Panc1 (cell line): ENCODE data around the gene MT1E. TPM values are rescaled to one million over a fixed set of nuclear protein-coding genes. Genes with fewer than 3 reads are reported as not detected.
A peak's percentile ranks its signal among the peaks of the same experiment; 100 is the strongest.

Experiments used
- ATAC-seq: fragments of 200-7000 bp; cut with Tn5 transposase; 2 replicates; pipeline ENCODE4 v1.9.1; 2020; ENCODE audit warnings: mild to moderate bottlenecking, moderate library complexity
- BruUV-seq: library from RNA; stranded (reverse); fragments of 400-500 nt; replicated peaks from 2 replicates; lab custom pipeline; 2021; lab: Mats Ljungman, UMichigan
- CTCF ChIA-PET: fragments of 300-600 bp; sonication (Branson Sonifier 250); formaldehyde crosslinking; loops from one replicate; lab custom pipeline; 2022; ENCODE audit warnings: antibody characterized with exemption; lab: Charles Lee
- POLR2A ChIA-PET: fragments of 300-600 bp; sonication (Branson Sonifier 250); formaldehyde crosslinking; loops from one replicate; lab custom pipeline; 2022; ENCODE audit warnings: antibody characterized with exemption; lab: Charles Lee
- DNase-seq: peaks from one replicate; pipeline ENCODE4 v3.0.0-alpha.2; 2010; ENCODE audit warnings: low read depth, low spot score
- H3K27ac ChIP-seq: 2 replicates; pipeline ENCODE4 v1.5.1; 2011; ENCODE audit warnings: mild to moderate bottlenecking, low read length, inconsistent platforms
- H3K27me3 ChIP-seq: fragments of 200-500 bp; sonication (Bioruptor generic); 2 replicates; pipeline ENCODE4 v1.6.0; 2014; ENCODE audit warnings: low read length, inconsistent platforms; ENCODE audit not compliant: control insufficient read depth, insufficient read depth
- H3K36me3 ChIP-seq: fragments of 200-500 bp; sonication (Bioruptor generic); 2 replicates; pipeline ENCODE4 v1.5.1; 2014; ENCODE audit warnings: inconsistent platforms, mild to moderate bottlenecking, low read length, moderate library complexity; ENCODE audit not compliant: control insufficient read depth, insufficient read depth
- H3K4me1 ChIP-seq: 2 replicates; pipeline ENCODE4 v1.5.1; 2011; ENCODE audit warnings: inconsistent platforms, mild to moderate bottlenecking, low read length, moderate library complexity; ENCODE audit not compliant: control insufficient read depth, insufficient read depth
- H3K4me3 ChIP-seq, 2 experiments: 2 replicates each; pipeline ENCODE4 v1.5.1; 2011 to 2012; ENCODE audit warnings: low read depth in 2 of 2, low read length in 2 of 2, mild to moderate bottlenecking in 2 of 2, inconsistent platforms in 1 of 2, moderate library complexity in 1 of 2
- H3K9me3 ChIP-seq: fragments of 200-500 bp; sonication (Bioruptor generic); 2 replicates; pipeline ENCODE4 v1.5.1; 2014; ENCODE audit warnings: low read depth, mild to moderate bottlenecking, inconsistent platforms, low read length, moderate library complexity; ENCODE audit not compliant: control insufficient read depth, insufficient read depth
- POLR2AphosphoS5 ChIP-seq: IDR thresholded peaks from 2 replicates; pipeline ENCODE4 v1.6.1; 2012; ENCODE audit warnings: mild to moderate bottlenecking, low read depth, low read length, moderate library complexity
- SIN3A ChIP-seq: IDR thresholded peaks from 2 replicates; pipeline ENCODE4 v1.6.1; 2012; ENCODE audit warnings: low read depth, mild to moderate bottlenecking, low read length, moderate library complexity, borderline replicate concordance; ENCODE audit not compliant: insufficient read depth
- TCF7L2 ChIP-seq: IDR thresholded peaks from 2 replicates; pipeline ENCODE4 v1.6.1; 2011; ENCODE audit warnings: mild to moderate bottlenecking, low read depth, low read length, inconsistent platforms
- in situ Hi-C: cut with HindIII; loops from 2 replicates; pipeline ENCODE4 v1.10.0; 2016; ENCODE audit warnings: low sequenced_read_pairs, low pct_unique_long_range_greater_than_20kb
- intact Hi-C: fragments of 100-400 bp; cut with micrococcal nuclease; formaldehyde crosslinking; loops from one replicate; pipeline ENCODE4 v1.10.0; 2022; ENCODE audit not compliant: unreplicated experiment
- total RNA-seq: library from RNA; stranded (reverse); gene quantifications from one replicate; pipeline ENCODE4 v1.2.1, GENCODE V29; 2021; ENCODE audit not compliant: unreplicated experiment
- TF ChIP-seq, protein P1 (sequence below): fragments of 450-650 bp; IDR thresholded peaks from 2 replicates; pipeline ENCODE4 v1.5.1; 2017; ENCODE audit warnings: mild to moderate bottlenecking
- TF ChIP-seq, protein P2 (sequence below), 2 experiments: IDR thresholded peaks; 2 replicates each; pipeline ENCODE4 v1.6.1; 2011 to 2012; ENCODE audit warnings: low read depth in 2 of 2, control low read depth in 1 of 2, low read length in 1 of 2, mild to moderate bottlenecking in 1 of 2, moderate library complexity in 1 of 2; ENCODE audit not compliant: insufficient read depth in 1 of 2

Gene MT1E
- total RNA-seq, 1 experiment from 2014 or later, result 170 TPM

DNA sequence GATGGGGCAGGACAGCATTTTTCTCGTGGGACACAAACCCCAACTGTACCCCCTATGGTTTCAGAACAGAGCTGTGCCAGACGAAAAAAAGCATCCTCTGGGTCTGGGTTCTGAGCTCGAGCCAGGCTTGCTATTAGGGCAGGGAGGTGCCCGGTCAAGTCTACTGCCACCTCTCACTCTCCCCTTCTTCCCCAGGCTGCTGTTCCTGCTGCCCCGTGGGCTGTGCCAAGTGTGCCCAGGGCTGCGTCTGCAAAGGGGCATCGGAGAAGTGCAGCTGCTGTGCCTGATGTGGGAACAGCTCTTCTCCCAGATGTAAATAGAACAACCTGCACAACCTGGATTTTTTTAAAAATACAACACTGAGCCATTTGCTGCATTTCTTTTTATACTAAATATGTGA is 1.1 kb downstream of the MT1E start:
- Histone ChIP-seq H3K4me3 (peak overlapping the region; percentile 57 to 72), H3K27me3 (no peaks in the 10 kb centered on the region), H3K9me3 (no peaks in the 10 kb centered on the region), H3K27ac (peak overlapping the region; percentile 89), H3K36me3 (no peaks in the 10 kb centered on the region; the same call in 1 of the 2 replicates), H3K4me1 (peaks cover 13% of the 10 kb centered on the region)
- TF ChIP-seq POLR2AphosphoS5, result no peak
- no peak for DNase-seq
- intact Hi-C loops (no loop called here), in situ Hi-C loops (no loop called here)
- no TSS peak for BruUV-seq
- ChIA-PET POLR2A (interaction anchor here (0.7 to 1.2 kb wide), 2 partner anchors 19 to 42 kb away, joined by 3 read pairs; partner anchors contain the start of gene MT2A), CTCF (interaction anchor here (0.6 to 1.3 kb wide), 2 partner anchors 15 to 23 kb away, joined by 3 read pairs; no protein-coding TSS in a partner anchor)
- 0 out of 2 replicates have a peak, but pooled peaks have one; percentile 6 for ATAC-seq

DNA sequence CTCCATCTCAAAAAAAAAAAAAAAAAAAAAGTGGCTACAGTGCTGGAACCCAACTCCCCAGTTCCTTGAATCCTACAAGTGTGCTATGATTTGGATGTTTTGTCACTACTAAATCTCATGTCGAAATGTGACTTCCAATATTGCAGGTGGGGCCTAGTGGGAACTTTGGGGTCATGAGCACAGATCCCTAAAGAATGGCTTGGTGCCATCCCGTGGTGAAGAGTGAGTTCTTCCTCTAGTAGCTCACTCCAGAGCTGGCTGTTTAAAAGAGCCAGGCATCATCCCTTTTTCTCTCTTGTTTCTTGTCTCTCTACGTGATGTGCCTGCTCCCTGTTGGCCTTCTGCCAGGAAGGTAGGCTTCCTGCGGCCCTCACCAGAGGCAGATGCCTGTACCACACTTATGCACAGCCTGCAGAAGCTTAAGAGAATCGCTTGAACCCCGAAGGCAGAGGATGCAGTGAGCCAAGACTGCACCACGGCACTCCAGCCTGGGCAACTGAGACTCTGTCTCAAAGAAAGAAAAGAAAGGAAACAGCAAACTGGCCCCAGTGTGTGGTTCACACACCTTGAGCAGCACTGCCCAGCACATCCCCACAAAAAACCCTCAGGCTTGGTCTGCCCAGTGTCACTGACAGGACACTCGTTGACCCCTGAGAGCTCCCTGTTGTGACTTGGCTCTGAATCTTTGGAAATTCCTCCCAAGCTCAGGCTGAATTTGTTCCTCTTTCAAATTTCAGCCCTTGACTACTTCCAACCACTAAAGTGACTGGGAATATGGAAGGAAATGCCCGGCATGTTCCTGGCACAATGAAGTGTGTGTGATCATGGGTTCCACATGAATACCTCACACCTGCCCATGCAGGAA is 3.1 kb downstream of the MT1E start:
- CTCF ChIA-PET, result interaction anchor here (0.7 kb wide), 1 partner anchor 27 kb away, joined by 8 read pairs; no protein-coding TSS in a partner anchor
- Histone ChIP-seq H3K27ac (no peak overlapping the region), H3K36me3 (no peaks in the 10 kb centered on the region; the same call in 1 of the 2 replicates), H3K4me1 (peaks cover 13% of the 10 kb centered on the region), H3K27me3 (no peaks in the 10 kb centered on the region), H3K4me3 (no peak overlapping the region), H3K9me3 (no peaks in the 10 kb centered on the region)
- BruUV-seq, result no TSS peak
- TF ChIP-seq SIN3A, result no peak
- TF ChIP-seq, protein P1, sequence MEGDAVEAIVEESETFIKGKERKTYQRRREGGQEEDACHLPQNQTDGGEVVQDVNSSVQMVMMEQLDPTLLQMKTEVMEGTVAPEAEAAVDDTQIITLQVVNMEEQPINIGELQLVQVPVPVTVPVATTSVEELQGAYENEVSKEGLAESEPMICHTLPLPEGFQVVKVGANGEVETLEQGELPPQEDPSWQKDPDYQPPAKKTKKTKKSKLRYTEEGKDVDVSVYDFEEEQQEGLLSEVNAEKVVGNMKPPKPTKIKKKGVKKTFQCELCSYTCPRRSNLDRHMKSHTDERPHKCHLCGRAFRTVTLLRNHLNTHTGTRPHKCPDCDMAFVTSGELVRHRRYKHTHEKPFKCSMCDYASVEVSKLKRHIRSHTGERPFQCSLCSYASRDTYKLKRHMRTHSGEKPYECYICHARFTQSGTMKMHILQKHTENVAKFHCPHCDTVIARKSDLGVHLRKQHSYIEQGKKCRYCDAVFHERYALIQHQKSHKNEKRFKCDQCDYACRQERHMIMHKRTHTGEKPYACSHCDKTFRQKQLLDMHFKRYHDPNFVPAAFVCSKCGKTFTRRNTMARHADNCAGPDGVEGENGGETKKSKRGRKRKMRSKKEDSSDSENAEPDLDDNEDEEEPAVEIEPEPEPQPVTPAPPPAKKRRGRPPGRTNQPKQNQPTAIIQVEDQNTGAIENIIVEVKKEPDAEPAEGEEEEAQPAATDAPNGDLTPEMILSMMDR, result no peak; the same call in 1 of the 2 replicates
- TF ChIP-seq, protein P2, sequence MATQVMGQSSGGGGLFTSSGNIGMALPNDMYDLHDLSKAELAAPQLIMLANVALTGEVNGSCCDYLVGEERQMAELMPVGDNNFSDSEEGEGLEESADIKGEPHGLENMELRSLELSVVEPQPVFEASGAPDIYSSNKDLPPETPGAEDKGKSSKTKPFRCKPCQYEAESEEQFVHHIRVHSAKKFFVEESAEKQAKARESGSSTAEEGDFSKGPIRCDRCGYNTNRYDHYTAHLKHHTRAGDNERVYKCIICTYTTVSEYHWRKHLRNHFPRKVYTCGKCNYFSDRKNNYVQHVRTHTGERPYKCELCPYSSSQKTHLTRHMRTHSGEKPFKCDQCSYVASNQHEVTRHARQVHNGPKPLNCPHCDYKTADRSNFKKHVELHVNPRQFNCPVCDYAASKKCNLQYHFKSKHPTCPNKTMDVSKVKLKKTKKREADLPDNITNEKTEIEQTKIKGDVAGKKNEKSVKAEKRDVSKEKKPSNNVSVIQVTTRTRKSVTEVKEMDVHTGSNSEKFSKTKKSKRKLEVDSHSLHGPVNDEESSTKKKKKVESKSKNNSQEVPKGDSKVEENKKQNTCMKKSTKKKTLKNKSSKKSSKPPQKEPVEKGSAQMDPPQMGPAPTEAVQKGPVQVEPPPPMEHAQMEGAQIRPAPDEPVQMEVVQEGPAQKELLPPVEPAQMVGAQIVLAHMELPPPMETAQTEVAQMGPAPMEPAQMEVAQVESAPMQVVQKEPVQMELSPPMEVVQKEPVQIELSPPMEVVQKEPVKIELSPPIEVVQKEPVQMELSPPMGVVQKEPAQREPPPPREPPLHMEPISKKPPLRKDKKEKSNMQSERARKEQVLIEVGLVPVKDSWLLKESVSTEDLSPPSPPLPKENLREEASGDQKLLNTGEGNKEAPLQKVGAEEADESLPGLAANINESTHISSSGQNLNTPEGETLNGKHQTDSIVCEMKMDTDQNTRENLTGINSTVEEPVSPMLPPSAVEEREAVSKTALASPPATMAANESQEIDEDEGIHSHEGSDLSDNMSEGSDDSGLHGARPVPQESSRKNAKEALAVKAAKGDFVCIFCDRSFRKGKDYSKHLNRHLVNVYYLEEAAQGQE (IDR thresholded peaks at IDR 0.05; ENCODE audit: insufficient read depth in 1 of 2, low read depth in 2 of 2, low read length in 1 of 2), result no peak
- no peak for TF ChIP-seq POLR2AphosphoS5
- TF ChIP-seq TCF7L2, result no peak
- in situ Hi-C loops (no loop called here), intact Hi-C loops (no loop called here)
- POLR2A ChIA-PET, result interaction anchor here (0.5 kb wide), 1 partner anchor 44 kb away, joined by 3 read pairs; no protein-coding TSS in a partner anchor
- DNase-seq (no peak), ATAC-seq (no peak)
